Gastroesophageal sphincter (tissue), 4 donors: ENCODE results near the gene PARD3. TPM values are rescaled to one million over a fixed set of nuclear protein-coding genes. Genes with fewer than 3 reads are reported as not detected.
A peak's percentile ranks its signal among the peaks of the same experiment; 100 is the strongest.

Experiments
- ATAC-seq: fragments of 150-250 bp; one replicate; pipeline ENCODE4 v1.9.1; 2016; ENCODE audit warnings: mild to moderate bottlenecking, moderate library complexity
- H3K27ac ChIP-seq, 4 donors: fragments of 200-600 bp; sonication (generic) in 3 of 4; 1 replicate in 3 of 4; 2 replicates in 1 of 4; pipeline ENCODE4 v1.5.1; 2016 to 2019
- H3K27me3 ChIP-seq: fragments of 200-600 bp; sonication (generic); one replicate; pipeline ENCODE4 v1.5.1; 2019
- H3K36me3 ChIP-seq, 2 donors: fragments of 200-600 bp; sonication (generic); one replicate each; pipeline ENCODE4 v1.5.1; 2019; ENCODE audit warnings: control low read depth in 1 of 2
- H3K4me1 ChIP-seq, 3 donors: fragments of 200-600 bp; sonication (generic); 1 replicate in 2 of 3; 2 replicates in 1 of 3; pipeline ENCODE4 v1.5.1; 2016 to 2019; ENCODE audit warnings: control low read depth in 2 of 3
- H3K4me3 ChIP-seq, 2 donors: fragments of 200-600 bp; sonication (generic); one replicate each; pipeline ENCODE4 v1.5.1; 2019; ENCODE audit warnings: mild to moderate bottlenecking in 1 of 2, moderate library complexity in 1 of 2
- H3K9me3 ChIP-seq, 3 donors: fragments of 200-600 bp; sonication (generic); one replicate each; pipeline ENCODE4 v1.5.1; 2017 to 2019; ENCODE audit warnings: control low read depth in 2 of 3
- CTCF ChIP-seq, 4 experiments: fragments of 200-600 bp in 2 of 4; fragments of 450-650 bp in 2 of 4; sonication (generic) in 1 of 4; IDR thresholded peaks; one replicate each; pipeline ENCODE4 v1.5.1; 2017 to 2019; ENCODE audit warnings: antibody characterized with exemption in 4 of 4, mild to moderate bottlenecking in 2 of 4, moderate library complexity in 2 of 4
- EP300 ChIP-seq: sonication (generic); formaldehyde crosslinking; IDR thresholded peaks from one replicate; pipeline ENCODE4 v1.6.1; 2017; ENCODE audit warnings: antibody characterized with exemption, mild to moderate bottlenecking
- POLR2A ChIP-seq, 2 donors: fragments of 450-650 bp; IDR thresholded peaks; one replicate each; pipeline ENCODE4 v1.6.1; 2017; ENCODE audit warnings: antibody characterized with exemption in 2 of 2, mild to moderate bottlenecking in 2 of 2, moderate library complexity in 1 of 2
- POLR2AphosphoS5 ChIP-seq: sonication (generic); formaldehyde crosslinking; IDR thresholded peaks from one replicate; pipeline ENCODE4 v1.6.1; 2017; ENCODE audit warnings: antibody characterized with exemption
- WGBS, 2 donors: methylation state at CpG; one replicate each; pipeline ENCODE4 v1.1.5; 2018; ENCODE audit warnings: low coverage in 1 of 2; 5-methylcytosine and 5-hydroxymethylcytosine counted together
- total RNA-seq, 4 donors: library from RNA; depleted of rRNA; stranded (reverse); fragments of >200 nt; gene quantifications; one replicate each; pipeline ENCODE4 v1.1.0, GENCODE V29; 2016

PARD3 gene
- total RNA-seq, 4 donors from 2014 or later, result 101 to 127 (median 115) TPM

GRCh38 chr10:34134602-34135001 is 680.5 kb downstream of the PARD3 start:
- ATAC-seq, result no peak
- H3K36me3 ChIP-seq, result peaks cover 0 to 17% of the 10 kb centered on the region in 2 donors
- no peaks in the 10 kb centered on the region for H3K9me3 ChIP-seq
- H3K27me3 ChIP-seq, result no peaks in the 10 kb centered on the region
- TF ChIP-seq POLR2AphosphoS5 (no peak), CTCF (IDR thresholded peaks at IDR 0.05) (no peak), POLR2A (IDR thresholded peaks at IDR 0.05) (no peak)
- 50 to 73% methylated on average over 1 of the region's 1 CpG for WGBS, 2 donors
- H3K4me3 ChIP-seq, result no peak overlapping the region
- H3K27ac ChIP-seq, result no peak overlapping the region
- peaks cover 0 to 11% (median 0%) of the 10 kb centered on the region in 3 donors for H3K4me1 ChIP-seq

- Histone ChIP-seq H3K27me3 (no peaks in the 10 kb centered on the region), H3K27ac (no peak overlapping the region), H3K36me3 (peaks cover 0 to 23% of the 10 kb centered on the region in 2 donors), H3K4me3 (no peak overlapping the region), H3K9me3 (no peaks in the 10 kb centered on the region), H3K4me1 (peaks cover 0 to 11% (median 0%) of the 10 kb centered on the region in 3 donors)
- TF ChIP-seq POLR2AphosphoS5, result no peak
- no peak for TF ChIP-seq EP300
- no peak for TF ChIP-seq POLR2A (IDR thresholded peaks at IDR 0.05)
- no peak for TF ChIP-seq CTCF (IDR thresholded peaks at IDR 0.05)
- ATAC-seq, result no peak
- WGBS, 2 donors, result 96 to 100% methylated on average over 4 to 5 of the region's 5 CpGs
Measured at GRCh38 chr10:34133406-34133805, 681.7 kb downstream of the PARD3 start.

- no peak for TF ChIP-seq POLR2A (IDR thresholded peaks at IDR 0.05)
- TF ChIP-seq POLR2AphosphoS5, result peak; percentile 11
- TF ChIP-seq EP300, result no peak
- no peak for TF ChIP-seq CTCF (IDR thresholded peaks at IDR 0.05)
- peaks cover 0 to 18% (median 0%) of the 10 kb centered on the region in 3 donors for H3K4me1 ChIP-seq
- no peaks in the 10 kb centered on the region for H3K27me3 ChIP-seq
- no peak overlapping the region for H3K27ac ChIP-seq
- H3K36me3 ChIP-seq, result peaks cover 0 to 23% of the 10 kb centered on the region in 2 donors
- 82 to 87% methylated on average over 6 of the region's 6 CpGs for WGBS, 2 donors
- no peaks in the 10 kb centered on the region for H3K9me3 ChIP-seq
- H3K4me3 ChIP-seq, result no peak overlapping the region
- no peak for ATAC-seq
Measured at GRCh38 chr10:34131152-34131551, 683.9 kb downstream of the PARD3 start.

- Histone ChIP-seq H3K27ac (no peak overlapping the region), H3K36me3 (peaks cover 0 to 23% of the 10 kb centered on the region in 2 donors), H3K4me1 (peaks cover 0 to 30% (median 0%) of the 10 kb centered on the region in 3 donors), H3K4me3 (no peak overlapping the region), H3K27me3 (no peaks in the 10 kb centered on the region), H3K9me3 (no peaks in the 10 kb centered on the region)
- TF ChIP-seq POLR2A (IDR thresholded peaks at IDR 0.05), result no peak
- TF ChIP-seq EP300, result no peak
- TF ChIP-seq POLR2AphosphoS5, result no peak
- 80 to 100% methylated on average over 1 of the region's 1 CpG for WGBS, 2 donors
- no peak for ATAC-seq
Measured at GRCh38 chr10:34127676-34128075, 687.4 kb downstream of the PARD3 start.

GRCh38 chr10:34126371-34127151 is 688.5 kb downstream of the PARD3 start:
- peaks cover 0 to 23% of the 10 kb centered on the region in 2 donors for H3K36me3 ChIP-seq
- TF ChIP-seq POLR2AphosphoS5 (no peak), EP300 (no peak), POLR2A (IDR thresholded peaks at IDR 0.05) (no peak), CTCF (IDR thresholded peaks at IDR 0.05) (no peak)
- H3K4me1 ChIP-seq, result peaks cover 4 to 31% (median 7%) of the 10 kb centered on the region in 3 donors
- no peak for ATAC-seq
- H3K27ac ChIP-seq, result no peak overlapping the region
- no peaks in the 10 kb centered on the region for H3K27me3 ChIP-seq
- 50 to 100% methylated on average over 1 of the region's 1 CpG for WGBS, 2 donors
- H3K9me3 ChIP-seq, result no peaks in the 10 kb centered on the region
- no peak overlapping the region for H3K4me3 ChIP-seq
